Breast epithelium (tissue), 3 donors: Measurements from ENCODE around the gene IRAK2.

Experiments used
- POLR2A ChIP-seq: fragments of 450-650 bp; IDR thresholded peaks from one replicate; pipeline ENCODE4 v1.6.1; 2016; ENCODE audit warnings: antibody characterized with exemption, mild to moderate bottlenecking, moderate library complexity
- TF ChIP-seq, protein P1 (sequence below), 3 donors: fragments of 450-650 bp; IDR thresholded peaks; one replicate each; pipeline ENCODE4 v1.5.1; 2016 to 2017; ENCODE audit warnings: antibody characterized with exemption in 3 of 3, mild to moderate bottlenecking in 3 of 3, moderate library complexity in 3 of 3

DNA sequence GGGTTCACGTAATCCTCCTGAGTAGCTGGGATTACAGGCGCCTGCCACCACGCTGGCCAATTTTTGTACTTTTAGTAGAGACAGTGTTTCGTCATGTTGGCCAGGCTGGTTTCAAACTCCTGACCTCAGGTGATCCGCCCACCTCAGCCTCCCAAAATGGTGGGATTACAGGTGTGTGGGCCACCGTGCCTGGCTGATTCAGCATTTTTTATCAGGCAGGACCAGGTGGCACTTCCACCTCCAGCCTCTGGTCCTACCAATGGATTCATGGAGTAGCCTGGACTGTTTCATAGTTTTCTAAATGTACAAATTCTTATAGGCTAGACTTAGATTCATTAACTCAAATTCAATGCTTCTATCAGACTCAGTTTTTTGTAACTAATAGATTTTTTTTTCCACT is 13.7 kb upstream of the IRAK2 start:
- TF ChIP-seq POLR2A, result no peak
- TF ChIP-seq, protein P1, sequence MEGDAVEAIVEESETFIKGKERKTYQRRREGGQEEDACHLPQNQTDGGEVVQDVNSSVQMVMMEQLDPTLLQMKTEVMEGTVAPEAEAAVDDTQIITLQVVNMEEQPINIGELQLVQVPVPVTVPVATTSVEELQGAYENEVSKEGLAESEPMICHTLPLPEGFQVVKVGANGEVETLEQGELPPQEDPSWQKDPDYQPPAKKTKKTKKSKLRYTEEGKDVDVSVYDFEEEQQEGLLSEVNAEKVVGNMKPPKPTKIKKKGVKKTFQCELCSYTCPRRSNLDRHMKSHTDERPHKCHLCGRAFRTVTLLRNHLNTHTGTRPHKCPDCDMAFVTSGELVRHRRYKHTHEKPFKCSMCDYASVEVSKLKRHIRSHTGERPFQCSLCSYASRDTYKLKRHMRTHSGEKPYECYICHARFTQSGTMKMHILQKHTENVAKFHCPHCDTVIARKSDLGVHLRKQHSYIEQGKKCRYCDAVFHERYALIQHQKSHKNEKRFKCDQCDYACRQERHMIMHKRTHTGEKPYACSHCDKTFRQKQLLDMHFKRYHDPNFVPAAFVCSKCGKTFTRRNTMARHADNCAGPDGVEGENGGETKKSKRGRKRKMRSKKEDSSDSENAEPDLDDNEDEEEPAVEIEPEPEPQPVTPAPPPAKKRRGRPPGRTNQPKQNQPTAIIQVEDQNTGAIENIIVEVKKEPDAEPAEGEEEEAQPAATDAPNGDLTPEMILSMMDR (IDR thresholded peaks at IDR 0.05), result no peak
